Measurements from ENCODE around the gene BTG2.

Gene BTG2

GRCh38 chr1:203320591-203321272 is 15.4 kb downstream of the BTG2 start:
- DNase-seq = peak; percentile 85

GRCh38 chr1:203321273-203322052 is 16.1 kb downstream of the BTG2 start:
- DNase-seq = no peak

- DNase-seq = no peak
Observed at GRCh38 chr1:203322500-203323179, 17.3 kb downstream of the BTG2 start.

- DNase-seq = no peak
Observed at GRCh38 chr1:203323587-203323986, 18.3 kb downstream of the BTG2 start.

GRCh38 chr1:203324105-203325025 is 19.0 kb downstream of the BTG2 start:
- peak; percentile 75 for DNase-seq

- DNase-seq = peak; percentile 82
Observed at GRCh38 chr1:203325026-203325417, 19.7 kb downstream of the BTG2 start.

- no peak for DNase-seq
Observed at GRCh38 chr1:203325418-203326091, 20.2 kb downstream of the BTG2 start.

GRCh38 chr1:203326830-203327683 is 21.7 kb downstream of the BTG2 start:
- DNase-seq = peak; percentile 94

- DNase-seq = peak; percentile 81
Observed at GRCh38 chr1:203327684-203328457, 22.6 kb downstream of the BTG2 start.

- DNase-seq = no peak
Observed at GRCh38 chr1:203328714-203329122, 23.4 kb downstream of the BTG2 start.

GRCh38 chr1:203331224-203331623 is 25.9 kb downstream of the BTG2 start:
- DNase-seq = no peak

GRCh38 chr1:203335503-203335902 is 30.2 kb downstream of the BTG2 start:
- DNase-seq = no peak

GRCh38 chr1:203336097-203336496 is 30.8 kb downstream of the BTG2 start:
- DNase-seq = no peak

- peak; percentile 71 for DNase-seq
Observed at GRCh38 chr1:203338335-203339036, 33.2 kb downstream of the BTG2 start.

GRCh38 chr1:203340112-203340790 is 34.9 kb downstream of the BTG2 start:
- DNase-seq = peak; percentile 74

- peak; percentile 45 for DNase-seq
Observed at GRCh38 chr1:203342192-203342940, 37.0 kb downstream of the BTG2 start.

- DNase-seq = no peak
Observed at GRCh38 chr1:203343956-203344754, 38.8 kb downstream of the BTG2 start.

Data from CD4-positive, alpha-beta T cell treated with Interleukin-4 for 4 hours (primary cell).